HUES48 (cell line): ENCODE measurements around the gene PIEZO2.
"Not testable (repeated sequence)": the region's sequence is repeated elsewhere in the genome, so short reads cannot be mapped to it uniquely, and the experiment has no call there.

ENCODE experiments used
- H3K27ac ChIP-seq: one replicate; pipeline ENCODE4 v1.7.0; 2013; ENCODE audit warnings: low read depth, low read length, inconsistent platforms
- H3K27me3 ChIP-seq: 2 replicates; pipeline ENCODE4 v1.6.1; 2013; ENCODE audit warnings: mild to moderate bottlenecking, low read length; ENCODE audit not compliant: control insufficient read depth, insufficient read depth
- H3K36me3 ChIP-seq: 2 replicates; pipeline ENCODE4 v1.6.1; 2013; ENCODE audit warnings: low read length; ENCODE audit not compliant: control insufficient read depth, insufficient read depth
- H3K4me1 ChIP-seq: 2 replicates; pipeline ENCODE4 v1.6.1; 2013; ENCODE audit warnings: mild to moderate bottlenecking, low read length; ENCODE audit not compliant: control insufficient read depth, insufficient read depth
- H3K4me3 ChIP-seq: 2 replicates; pipeline ENCODE4 v1.5.1; 2013; ENCODE audit warnings: mild to moderate bottlenecking, low read depth, low read length
- H3K9ac ChIP-seq: 2 replicates; pipeline ENCODE4 v1.6.1; 2013; ENCODE audit warnings: mild to moderate bottlenecking, low read depth, low read length, moderate library complexity
- H3K9me3 ChIP-seq: 2 replicates; pipeline ENCODE4 v1.6.1; 2013; ENCODE audit warnings: low read length; ENCODE audit not compliant: control insufficient read depth, insufficient read depth

The PIEZO2 gene

GRCh38 chr18:10858477-10858876 is 290.9 kb downstream of the PIEZO2 start:
- no peaks in the 10 kb centered on the region for H3K36me3 ChIP-seq
- no peaks in the 10 kb centered on the region for H3K9me3 ChIP-seq
- no peak overlapping the region for H3K4me3 ChIP-seq
- no peak overlapping the region for H3K27ac ChIP-seq
- H3K4me1 ChIP-seq: peaks cover 11% of the 10 kb centered on the region
- no peak overlapping the region for H3K9ac ChIP-seq
- H3K27me3 ChIP-seq: no peaks in the 10 kb centered on the region

- no peak overlapping the region for H3K27ac ChIP-seq
- H3K4me3 ChIP-seq: no peak overlapping the region
- no peak overlapping the region for H3K9ac ChIP-seq
- H3K9me3 ChIP-seq: no peaks in the 10 kb centered on the region
- no peaks in the 10 kb centered on the region for H3K27me3 ChIP-seq
- peaks cover 16% of the 10 kb centered on the region for H3K4me1 ChIP-seq
- no peaks in the 10 kb centered on the region for H3K36me3 ChIP-seq
Observed at GRCh38 chr18:10856132-10856531, 293.2 kb downstream of the PIEZO2 start.

GRCh38 chr18:10852385-10853303 is 296.7 kb downstream of the PIEZO2 start:
- Histone ChIP-seq H3K36me3 (no peaks in the 10 kb centered on the region), H3K9ac (no peak overlapping the region), H3K27me3 (no peaks in the 10 kb centered on the region), H3K9me3 (no peaks in the 10 kb centered on the region), H3K4me1 (peaks cover 25% of the 10 kb centered on the region), H3K4me3 (no peak overlapping the region), H3K27ac (no peak overlapping the region)

- no peak overlapping the region for H3K27ac ChIP-seq
- H3K9me3 ChIP-seq: no peaks in the 10 kb centered on the region
- H3K9ac ChIP-seq: no peak overlapping the region
- no peaks in the 10 kb centered on the region for H3K27me3 ChIP-seq
- H3K4me1 ChIP-seq: peaks cover 30% of the 10 kb centered on the region
- no peaks in the 10 kb centered on the region for H3K36me3 ChIP-seq
- H3K4me3 ChIP-seq: no peak overlapping the region
Observed at GRCh38 chr18:10851824-10852319, 297.5 kb downstream of the PIEZO2 start.

- H3K4me1 ChIP-seq: peaks cover 30% of the 10 kb centered on the region
- H3K36me3 ChIP-seq: no peaks in the 10 kb centered on the region
- H3K9ac ChIP-seq: no peak overlapping the region
- no peak overlapping the region for H3K4me3 ChIP-seq
- no peaks in the 10 kb centered on the region for H3K27me3 ChIP-seq
- no peak overlapping the region for H3K27ac ChIP-seq
- no peaks in the 10 kb centered on the region for H3K9me3 ChIP-seq
Observed at GRCh38 chr18:10850840-10851239, 298.5 kb downstream of the PIEZO2 start.

- no peaks in the 10 kb centered on the region for H3K27me3 ChIP-seq
Observed at GRCh38 chr18:10850216-10850615, 299.2 kb downstream of the PIEZO2 start.

GRCh38 chr18:10847907-10848306 is 301.5 kb downstream of the PIEZO2 start:
- H3K36me3 ChIP-seq: no peaks in the 10 kb centered on the region
- H3K9me3 ChIP-seq: no peaks in the 10 kb centered on the region
- H3K4me3 ChIP-seq: no peak overlapping the region
- no peak overlapping the region for H3K27ac ChIP-seq
- no peak overlapping the region for H3K9ac ChIP-seq
- peaks cover 22% of the 10 kb centered on the region for H3K4me1 ChIP-seq
- H3K27me3 ChIP-seq: no peaks in the 10 kb centered on the region

More at GRCh38 chr18:10850216-10850615, 299.2 kb downstream of the PIEZO2 start:
- Histone ChIP-seq H3K9ac (no peak overlapping the region), H3K4me1 (peaks cover 30% of the 10 kb centered on the region), H3K9me3 (no peaks in the 10 kb centered on the region), H3K4me3 (no peak overlapping the region), H3K27ac (no peak overlapping the region), H3K36me3 (no peaks in the 10 kb centered on the region)

- H3K9ac ChIP-seq: no peak overlapping the region
- H3K36me3 ChIP-seq: no peaks in the 10 kb centered on the region
- no peaks in the 10 kb centered on the region for H3K27me3 ChIP-seq
- H3K4me3 ChIP-seq: no peak overlapping the region
- H3K4me1 ChIP-seq: peaks cover 20% of the 10 kb centered on the region
- no peaks in the 10 kb centered on the region for H3K9me3 ChIP-seq
- no peak overlapping the region for H3K27ac ChIP-seq
Observed at GRCh38 chr18:10847408-10847790, 302.0 kb downstream of the PIEZO2 start.

- no peaks in the 10 kb centered on the region for H3K27me3 ChIP-seq
- H3K27ac ChIP-seq: no peak overlapping the region
- H3K4me3 ChIP-seq: no peak overlapping the region
- H3K9ac ChIP-seq: no peak overlapping the region
- H3K9me3 ChIP-seq: no peaks in the 10 kb centered on the region
- no peaks in the 10 kb centered on the region for H3K36me3 ChIP-seq
- peaks cover 18% of the 10 kb centered on the region for H3K4me1 ChIP-seq
Observed at GRCh38 chr18:10846657-10847407, 302.5 kb downstream of the PIEZO2 start.

GRCh38 chr18:10846035-10846434 is 303.3 kb downstream of the PIEZO2 start:
- not testable (repeated sequence) for H3K36me3 ChIP-seq, H3K27ac ChIP-seq, H3K9ac ChIP-seq, H3K4me3 ChIP-seq, H3K9me3 ChIP-seq, H3K27me3 ChIP-seq
- peaks cover 18% of the 10 kb centered on the region for H3K4me1 ChIP-seq

- no peaks in the 10 kb centered on the region for H3K9me3 ChIP-seq
- no peaks in the 10 kb centered on the region for H3K36me3 ChIP-seq
- H3K4me1 ChIP-seq: peaks cover 14% of the 10 kb centered on the region
- H3K27ac ChIP-seq: no peak overlapping the region
- no peaks in the 10 kb centered on the region for H3K27me3 ChIP-seq
- no peak overlapping the region for H3K4me3 ChIP-seq
- H3K9ac ChIP-seq: no peak overlapping the region
Observed at GRCh38 chr18:10843565-10843964, 305.8 kb downstream of the PIEZO2 start.
